Measurements from ENCODE around the gene NPM1. TPM values are rescaled to one million over a fixed set of nuclear protein-coding genes. Genes with fewer than 3 reads are reported as not detected.

NPM1 gene
- total and polyA plus RNA-seq, 7 donors, result 722 to 2,962 (median 951) TPM

- peak overlapping the region in 1 of 4 donors; percentile 70 for H3K4me3 ChIP-seq
- TF ChIP-seq POLR2A (IDR thresholded peaks at IDR 0.05) (no peak), CTCF (IDR thresholded peaks at IDR 0.05) (no peak), POLR2AphosphoS5 (IDR thresholded peaks at IDR 0.05) (no peak), EP300 (IDR thresholded peaks at IDR 0.05) (no peak)
- DNase-seq, result no peak
- H3K27me3 ChIP-seq, result no peaks in the 10 kb centered on the region
- H3K9me3 ChIP-seq, result no peaks in the 10 kb centered on the region
- 95 to 97% methylated on average over 25 of the region's 25 CpGs for WGBS, 2 donors
- no peak overlapping the region for H3K27ac ChIP-seq
- peaks cover 0 to 39% (median 25%) of the 10 kb centered on the region in 4 donors for H3K4me1 ChIP-seq
- H3K36me3 ChIP-seq, result peaks cover 0 to 4% (median 0%) of the 10 kb centered on the region in 4 donors
- intact Hi-C loops (cut with DNase I), result loop anchor here (10.0 kb wide), 1 partner anchor 899 kb away; the partner anchor contains the start of gene UBTD2
These were observed 1.5 kb upstream of the NPM1 start for GRCh38 chr5:171386006-171386671.

GRCh38 chr5:171386861-171387344, 746 bp upstream of the NPM1 start:
- peaks cover 0 to 12% (median 4%) of the 10 kb centered on the region in 4 donors for H3K36me3 ChIP-seq
- peaks cover 0 to 44% (median 30%) of the 10 kb centered on the region in 4 donors for H3K4me1 ChIP-seq
- peak overlapping the region; percentile 87 to 97 (median 94) for H3K27ac ChIP-seq
- no peaks in the 10 kb centered on the region for H3K27me3 ChIP-seq
- no peak for TF ChIP-seq CTCF (IDR thresholded peaks at IDR 0.05)
- TF ChIP-seq POLR2AphosphoS5 (IDR thresholded peaks at IDR 0.05), result no peak
- TF ChIP-seq POLR2A (IDR thresholded peaks at IDR 0.05), result no peak
- TF ChIP-seq EP300 (IDR thresholded peaks at IDR 0.05), result no peak
- no peaks in the 10 kb centered on the region for H3K9me3 ChIP-seq
- no peak for DNase-seq
- intact Hi-C loops (cut with DNase I), result loop anchor here (10.0 kb wide), 1 partner anchor 898 kb away; the partner anchor contains the start of gene UBTD2
- 8 to 15% methylated on average over 20 of the region's 20 CpGs for WGBS, 2 donors
- peak overlapping the region; percentile 62 to 93 (median 80) for H3K4me3 ChIP-seq

GRCh38 chr5:171387970-171388815, 544 bp downstream of the NPM1 start:
- H3K36me3 ChIP-seq, result peaks cover 4 to 25% (median 9%) of the 10 kb centered on the region in 4 donors
- DNase-seq, result peak; percentile 88
- TF ChIP-seq CTCF (IDR thresholded peaks at IDR 0.05), result no peak
- peak; percentile 41 to 57 (median 50) for TF ChIP-seq POLR2AphosphoS5 (IDR thresholded peaks at IDR 0.05)
- no peak for TF ChIP-seq EP300 (IDR thresholded peaks at IDR 0.05)
- no peak for TF ChIP-seq POLR2A (IDR thresholded peaks at IDR 0.05)
- WGBS, 2 donors, result 0% methylated on average over 56 of the region's 56 CpGs
- peaks cover 0 to 44% (median 30%) of the 10 kb centered on the region in 4 donors for H3K4me1 ChIP-seq
- H3K27me3 ChIP-seq, result no peaks in the 10 kb centered on the region
- H3K27ac ChIP-seq, result peak overlapping the region; percentile 87 to 97 (median 94)
- H3K4me3 ChIP-seq, result peak overlapping the region; percentile 62 to 93 (median 80)
- intact Hi-C loops (cut with DNase I), result loop anchor here (10.0 kb wide), 1 partner anchor 897 kb away; the partner anchor contains the start of gene UBTD2
- no peaks in the 10 kb centered on the region for H3K9me3 ChIP-seq

- no peaks in the 10 kb centered on the region for H3K9me3 ChIP-seq
- WGBS, 2 donors, result 2 to 3% methylated on average over 14 of the region's 14 CpGs
- no peaks in the 10 kb centered on the region for H3K27me3 ChIP-seq
- DNase-seq, result no peak
- H3K27ac ChIP-seq, result peak overlapping the region; percentile 87 to 97 (median 94)
- H3K4me3 ChIP-seq, result peak overlapping the region; percentile 62 to 93 (median 80)
- intact Hi-C loops (cut with DNase I), result loop anchor here (10.0 kb wide), 1 partner anchor 896 kb away; the partner anchor contains the start of gene UBTD2
- no peak for TF ChIP-seq EP300 (IDR thresholded peaks at IDR 0.05)
- TF ChIP-seq CTCF (IDR thresholded peaks at IDR 0.05), result no peak
- no peak for TF ChIP-seq POLR2AphosphoS5 (IDR thresholded peaks at IDR 0.05)
- TF ChIP-seq POLR2A (IDR thresholded peaks at IDR 0.05), result no peak
- peaks cover 4 to 31% (median 14%) of the 10 kb centered on the region in 4 donors for H3K36me3 ChIP-seq
- H3K4me1 ChIP-seq, result peaks cover 0 to 44% (median 30%) of the 10 kb centered on the region in 4 donors
These were observed 1.1 kb downstream of the NPM1 start for GRCh38 chr5:171388816-171389168.
